Measurements from ENCODE around the gene TTC7B.

TTC7B gene

DNA sequence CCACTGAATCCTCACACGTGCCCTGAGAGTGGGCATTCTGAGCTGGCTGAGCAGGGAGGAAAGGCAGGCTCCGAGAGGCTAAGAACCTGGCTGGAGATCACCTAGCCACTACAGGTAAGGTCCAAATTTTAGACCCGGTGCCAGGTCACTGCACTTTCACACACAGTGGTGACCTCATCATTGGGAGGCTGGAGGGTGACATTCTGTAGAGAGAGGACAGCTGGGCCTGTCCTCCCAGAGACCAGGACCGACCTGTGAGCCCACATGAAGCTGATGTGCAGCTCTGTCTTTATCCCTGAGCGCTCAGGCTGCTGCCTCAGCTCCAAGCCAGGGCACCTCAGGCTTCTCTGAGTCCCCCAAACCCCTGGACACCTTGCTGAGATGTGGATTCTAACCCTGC lies 4.1 kb downstream of the TTC7B start:
- no peak for TF ChIP-seq CTCF (IDR thresholded peaks at IDR 0.05; ENCODE audit: low read depth, low read length, missing control alignments)
- no peak overlapping the region for H3K4me3 ChIP-seq (ENCODE audit: low read depth, low read length)

DNA sequence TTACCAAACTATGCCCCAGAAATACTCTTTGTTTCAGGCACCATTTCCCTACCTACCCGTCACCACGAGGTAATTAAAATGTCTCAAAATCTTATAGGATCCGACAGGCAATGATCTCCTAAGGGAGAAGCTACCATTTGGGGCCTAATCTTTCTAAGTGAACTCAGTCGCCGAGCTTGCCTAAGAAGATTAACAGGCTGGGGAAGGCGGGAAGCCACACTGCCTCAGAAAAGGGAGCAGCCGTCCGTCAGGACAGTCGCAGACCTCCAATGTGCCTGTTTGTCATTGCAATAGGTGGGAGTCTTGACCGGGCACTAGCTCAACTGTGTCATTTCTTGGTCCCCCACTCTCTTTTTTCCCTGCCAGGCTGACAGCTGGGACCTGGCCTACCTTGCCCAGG lies 4.6 kb downstream of the TTC7B start:
- H3K4me3 ChIP-seq (ENCODE audit: low read depth, low read length), result no peak overlapping the region
- TF ChIP-seq CTCF (IDR thresholded peaks at IDR 0.05; ENCODE audit: low read depth, low read length, missing control alignments), result no peak
- DNase-seq (ENCODE audit: low read depth), result no peak

More for the DNA sequence above, 4.1 kb downstream of the TTC7B start:
- no peak for DNase-seq (ENCODE audit: low read depth)

DNA sequence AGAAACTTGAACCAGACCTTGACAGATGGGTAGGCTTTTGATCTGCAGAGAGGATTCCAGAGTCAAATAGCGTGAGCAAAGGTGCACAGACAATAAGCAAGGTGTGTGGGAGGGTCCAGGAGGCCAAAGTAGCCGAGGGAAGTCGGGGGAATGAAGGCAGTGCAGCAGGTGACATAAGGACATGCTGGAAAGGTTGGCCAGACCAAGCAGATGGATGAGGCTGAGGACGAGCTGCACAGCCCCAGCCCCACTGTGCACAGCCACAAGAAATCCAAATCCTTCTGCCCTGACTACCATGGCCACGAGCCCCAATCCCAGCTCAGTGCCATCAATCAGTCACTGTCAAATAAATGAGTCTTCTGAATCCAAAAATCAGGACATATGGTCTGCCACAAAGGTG lies 5.4 kb downstream of the TTC7B start:
- no peak for DNase-seq (ENCODE audit: low read depth)
- TF ChIP-seq CTCF (IDR thresholded peaks at IDR 0.05; ENCODE audit: low read depth, low read length, missing control alignments), result no peak
- no peak overlapping the region for H3K4me3 ChIP-seq (ENCODE audit: low read depth, low read length)

- TF ChIP-seq CTCF (IDR thresholded peaks at IDR 0.05; ENCODE audit: low read depth, low read length, missing control alignments), result no peak
- H3K4me3 ChIP-seq (ENCODE audit: low read depth, low read length), result no peak overlapping the region
- DNase-seq (ENCODE audit: low read depth), result no peak
Observed at GRCh38 chr14:90809530-90810312, 6.5 kb downstream of the TTC7B start.

DNA sequence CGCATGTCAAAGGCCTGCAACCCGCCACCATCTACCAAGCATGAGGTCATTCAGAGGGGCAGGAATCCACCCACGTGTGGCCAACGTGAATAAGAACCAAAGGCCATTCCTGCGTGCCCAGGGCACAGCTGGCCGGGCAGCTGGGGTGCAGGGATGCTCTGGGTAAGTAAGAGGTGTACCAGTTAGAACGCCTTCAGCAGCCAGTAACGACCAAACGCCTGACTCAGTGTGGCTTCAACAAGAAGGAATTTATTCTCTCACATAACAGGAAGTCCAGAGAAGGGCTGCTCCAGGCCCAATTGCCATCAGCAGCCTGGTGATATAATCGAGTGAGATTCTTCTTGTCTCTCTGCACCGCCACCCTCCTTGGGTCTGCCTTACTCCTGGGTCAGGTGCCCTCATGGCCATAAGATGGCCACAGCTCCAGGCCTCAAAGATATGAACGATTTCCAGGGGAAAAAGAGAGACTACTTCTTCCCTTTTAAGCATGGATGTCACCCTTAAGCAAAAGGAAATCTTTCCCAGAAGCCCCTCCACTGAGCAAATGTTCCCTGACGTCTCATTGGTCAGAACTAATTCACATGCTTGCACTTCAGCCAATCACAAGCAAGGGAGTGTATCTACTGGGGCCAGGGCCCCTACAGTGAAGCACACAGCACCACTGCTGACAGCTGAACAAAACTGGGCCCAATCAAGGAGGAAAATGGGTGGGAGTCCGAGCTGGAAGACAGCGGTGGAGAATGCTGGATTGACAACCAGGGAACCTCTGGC lies 7.3 kb downstream of the TTC7B start:
- DNase-seq (ENCODE audit: low read depth), result no peak
- H3K4me3 ChIP-seq (ENCODE audit: low read depth, low read length), result no peak overlapping the region
- no peak for TF ChIP-seq CTCF (IDR thresholded peaks at IDR 0.05; ENCODE audit: low read depth, low read length, missing control alignments)

GRCh38 chr14:90807060-90807459 lies 9.2 kb downstream of the TTC7B start:
- DNase-seq (ENCODE audit: low read depth), result no peak
- H3K4me3 ChIP-seq (ENCODE audit: low read depth, low read length), result no peak overlapping the region
- no peak for TF ChIP-seq CTCF (IDR thresholded peaks at IDR 0.05; ENCODE audit: low read depth, low read length, missing control alignments)

Data from GM12864 (cell line).